Measurements from ENCODE around the gene TEX50.
"Not testable (repeated sequence)": the region's sequence is repeated elsewhere in the genome, so short reads cannot be mapped to it uniquely, and the experiment has no call there.

Gene TEX50

DNA sequence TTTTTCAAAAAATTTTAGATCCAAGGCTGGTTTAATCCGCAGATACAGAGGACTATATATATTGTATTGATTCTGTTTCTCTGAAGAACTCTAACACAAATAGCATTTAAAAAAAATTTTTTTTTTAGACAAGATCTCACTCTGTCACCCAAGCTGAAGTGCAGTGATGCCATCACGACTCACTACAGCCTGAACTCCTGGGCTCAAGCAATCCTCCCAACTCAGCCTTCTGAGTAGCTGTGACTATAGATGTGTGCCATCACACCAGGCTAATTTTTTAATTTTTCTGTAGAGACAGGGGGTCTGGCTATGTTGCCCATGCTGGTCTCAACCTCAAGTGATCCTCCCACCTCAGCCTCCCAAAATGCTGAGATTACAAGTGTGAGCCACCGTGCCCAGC is 31.5 kb downstream of the TEX50 start:
- peak; percentile 62 for DNase-seq

DNA sequence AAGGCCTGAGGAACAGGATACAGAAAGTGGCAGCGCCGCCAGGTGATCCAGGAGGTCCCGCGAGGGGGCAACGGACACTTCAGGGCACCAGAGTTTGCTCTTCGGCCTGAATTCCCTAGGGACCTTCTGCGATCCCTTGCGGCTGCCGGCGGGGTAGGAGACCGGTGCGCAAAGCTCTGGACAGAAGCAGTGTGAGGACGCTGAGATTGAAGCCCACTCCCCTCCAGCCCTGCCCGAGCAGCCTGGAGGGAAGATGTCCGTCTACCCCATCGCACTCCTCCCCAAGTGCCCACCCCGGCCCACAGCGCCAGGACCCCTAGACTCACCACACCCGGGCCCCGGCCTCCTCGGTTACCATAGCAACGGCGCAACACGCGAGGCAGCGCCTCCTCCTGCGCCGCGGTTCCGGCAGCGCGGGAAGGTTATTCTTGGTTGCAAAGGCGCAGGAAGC is 34.4 kb downstream of the TEX50 start, which contains the start of gene ANKRD45:
TSS of gene ANKRD45 (minus strand) at position 361 of the 451 bp plus-strand sequence. CDS start 10,433 bp downstream, outside the sequence.
- DNase-seq, result peak; percentile 71

DNA sequence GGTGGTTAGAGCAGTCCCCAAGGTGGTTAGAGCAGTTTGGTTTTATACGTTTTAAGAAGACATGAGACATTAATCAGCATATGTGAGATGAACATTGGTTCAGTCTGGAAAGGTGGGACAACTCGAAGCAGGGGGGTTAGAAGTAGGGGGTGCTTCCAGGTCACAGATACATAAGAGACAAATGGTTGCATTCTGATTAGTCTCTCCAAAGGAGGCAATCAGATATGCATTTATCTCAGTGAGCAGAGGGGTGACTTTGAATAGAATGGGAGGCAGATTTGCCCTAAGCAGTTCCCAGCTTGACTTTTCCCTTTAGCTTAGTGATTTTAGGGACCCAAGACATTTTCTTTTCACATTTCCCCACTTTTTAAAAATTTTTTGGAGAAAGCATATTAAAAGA is 39.4 kb downstream of the TEX50 start:
- DNase-seq, result not testable (repeated sequence)

DNA sequence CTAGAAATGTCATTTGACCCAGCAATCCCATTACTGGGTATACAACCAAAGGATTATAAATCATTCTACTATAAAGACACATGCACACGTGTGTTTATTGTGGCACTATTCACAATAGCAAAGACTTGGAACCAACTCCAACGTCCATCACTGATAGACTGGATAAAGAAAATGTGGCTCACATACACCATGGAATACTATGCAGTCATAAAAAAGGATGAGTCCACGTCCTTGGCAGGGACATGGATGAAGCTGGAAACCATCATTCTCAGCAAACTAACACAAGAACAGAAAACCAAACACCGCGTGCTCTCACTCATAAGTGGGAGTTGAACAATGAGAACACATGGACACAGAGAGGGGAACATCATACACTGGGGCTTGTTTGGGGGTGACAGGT is 45.0 kb downstream of the TEX50 start:
- not testable (repeated sequence) for DNase-seq

- no peak for DNase-seq
Measured at GRCh38 chr1:173682184-173682583, 47.0 kb downstream of the TEX50 start.

DNA sequence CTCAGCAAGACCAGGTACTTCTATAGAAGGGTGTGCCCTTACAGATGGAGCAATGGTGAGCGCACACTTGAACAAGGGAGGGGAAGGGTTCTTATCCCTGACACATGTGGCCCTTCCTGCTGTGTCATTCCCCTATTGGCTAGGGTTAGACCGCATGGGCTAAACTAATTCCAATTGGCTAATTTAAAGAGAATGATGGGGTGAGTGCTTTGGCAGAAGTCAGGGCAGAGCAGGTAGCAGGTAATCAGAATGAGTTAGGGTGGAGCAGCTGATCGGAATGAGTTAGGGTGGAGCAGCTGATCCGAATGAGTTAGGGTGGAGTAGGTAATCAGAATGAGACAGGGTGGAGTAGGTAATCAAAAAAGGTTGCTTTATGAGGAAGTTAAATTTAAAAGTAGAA is 48.7 kb downstream of the TEX50 start:
- DNase-seq, result not testable (repeated sequence)

DNA sequence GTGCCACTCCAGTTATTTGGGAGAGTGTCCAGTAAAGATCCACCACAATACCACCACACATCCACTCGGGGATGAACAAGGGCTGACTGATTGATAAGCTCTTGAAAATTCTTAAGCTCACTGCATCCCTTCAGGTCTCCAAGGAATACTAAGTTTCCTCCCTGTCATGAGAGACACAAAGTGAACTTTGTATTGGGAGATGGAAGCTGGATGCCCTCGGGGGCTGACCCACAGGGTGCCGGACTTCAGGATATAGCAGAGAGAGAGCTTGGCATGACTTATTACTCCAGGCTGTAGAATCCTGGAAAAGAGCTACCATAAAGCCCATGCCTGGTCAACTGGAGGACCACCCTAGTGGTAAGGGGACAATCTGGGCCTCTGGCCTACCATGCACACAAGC is 50.0 kb downstream of the TEX50 start:
- not testable (repeated sequence) for DNase-seq
